ENCODE results near the gene ZNF644. TPM values are rescaled to one million over a fixed set of nuclear protein-coding genes. Genes with fewer than 3 reads are reported as not detected.

Gene ZNF644
- total RNA-seq, 1 donor from 2014 or later: 75.2 TPM

DNA sequence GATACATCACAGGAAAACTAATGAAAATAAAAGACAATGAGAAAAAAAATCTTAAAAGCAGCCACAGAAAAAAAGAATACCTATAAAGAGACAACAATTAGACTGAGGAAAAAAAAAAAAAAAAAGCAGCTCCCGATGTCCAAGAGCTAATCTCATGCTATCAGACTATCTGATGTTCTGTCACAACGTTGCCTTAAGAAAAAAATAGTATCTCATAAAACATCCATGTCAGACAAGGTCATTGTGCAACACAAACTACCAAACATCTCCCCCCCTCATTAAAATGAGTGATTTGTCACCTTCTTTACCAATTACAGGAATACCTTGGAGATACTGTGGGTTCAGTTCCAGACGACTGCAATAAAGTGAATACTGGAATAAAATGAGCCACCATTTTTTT lies 68.9 kb downstream of the ZNF644 start:
- Mint-ChIP-seq H3K9me3 (peaks cover 13% of the 10 kb centered on the region), H3K27ac (no peak overlapping the region)

GRCh38 chr1:90951009-90951408 lies 70.8 kb downstream of the ZNF644 start:
- H3K27ac Mint-ChIP-seq: no peak overlapping the region

More for the DNA sequence above, 68.9 kb downstream of the ZNF644 start:
- DNase-seq (ENCODE audit: extremely low spot score, unreplicated experiment): no peak
- no peak for TF ChIP-seq CTCF (conservative IDR thresholded peaks at IDR 0.05)
- Mint-ChIP-seq H3K36me3 (peaks cover 36% of the 10 kb centered on the region), H3K4me1 (ENCODE audit: unreplicated experiment) (peaks cover 3% of the 10 kb centered on the region), H3K4me3 (no peak overlapping the region), H3K27me3 (no peaks in the 10 kb centered on the region)

DNA sequence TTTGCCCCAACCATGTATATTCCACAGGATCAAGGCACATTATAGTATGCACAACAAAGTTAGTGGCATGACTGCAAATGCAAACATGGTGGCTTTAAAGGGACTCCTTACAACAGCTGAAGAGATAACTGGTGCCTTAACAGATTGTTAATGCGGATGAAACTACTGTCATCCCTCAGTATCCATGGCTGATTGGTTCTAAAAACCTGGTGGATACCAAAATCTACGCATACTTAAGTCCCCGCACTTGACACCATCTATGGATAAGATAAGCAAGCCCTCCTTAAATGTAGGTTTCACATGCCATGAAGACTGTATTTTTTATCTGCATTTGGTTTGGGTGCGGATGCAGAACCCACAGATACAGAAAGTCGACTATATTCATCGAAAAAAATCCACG lies 73.5 kb downstream of the ZNF644 start:
- no peak for TF ChIP-seq CTCF (conservative IDR thresholded peaks at IDR 0.05)
- Mint-ChIP-seq H3K9me3 (no peaks in the 10 kb centered on the region), H3K27me3 (no peaks in the 10 kb centered on the region), H3K4me1 (ENCODE audit: unreplicated experiment) (peaks cover 3% of the 10 kb centered on the region), H3K36me3 (peaks cover 9% of the 10 kb centered on the region), H3K27ac (no peak overlapping the region), H3K4me3 (no peak overlapping the region)
- no peak for DNase-seq (ENCODE audit: extremely low spot score, unreplicated experiment)

More at GRCh38 chr1:90951009-90951408, 70.8 kb downstream of the ZNF644 start:
- H3K27me3 Mint-ChIP-seq: no peaks in the 10 kb centered on the region
- peaks cover 22% of the 10 kb centered on the region for H3K36me3 Mint-ChIP-seq
- DNase-seq (ENCODE audit: extremely low spot score, unreplicated experiment): no peak
- H3K4me3 Mint-ChIP-seq: no peak overlapping the region
- peaks cover 12% of the 10 kb centered on the region for H3K9me3 Mint-ChIP-seq
- TF ChIP-seq CTCF (conservative IDR thresholded peaks at IDR 0.05): no peak
- peaks cover 3% of the 10 kb centered on the region for H3K4me1 Mint-ChIP-seq (ENCODE audit: unreplicated experiment)

- no peaks in the 10 kb centered on the region for H3K9me3 Mint-ChIP-seq
- H3K4me3 Mint-ChIP-seq: no peak overlapping the region
- DNase-seq (ENCODE audit: extremely low spot score, unreplicated experiment): no peak
- peaks cover 3% of the 10 kb centered on the region for H3K4me1 Mint-ChIP-seq (ENCODE audit: unreplicated experiment)
- H3K27ac Mint-ChIP-seq: no peak overlapping the region
- H3K27me3 Mint-ChIP-seq: no peaks in the 10 kb centered on the region
- no peak for TF ChIP-seq CTCF (conservative IDR thresholded peaks at IDR 0.05)
- no peaks in the 10 kb centered on the region for H3K36me3 Mint-ChIP-seq
Measured at GRCh38 chr1:90946630-90947029, 75.2 kb downstream of the ZNF644 start.

DNA sequence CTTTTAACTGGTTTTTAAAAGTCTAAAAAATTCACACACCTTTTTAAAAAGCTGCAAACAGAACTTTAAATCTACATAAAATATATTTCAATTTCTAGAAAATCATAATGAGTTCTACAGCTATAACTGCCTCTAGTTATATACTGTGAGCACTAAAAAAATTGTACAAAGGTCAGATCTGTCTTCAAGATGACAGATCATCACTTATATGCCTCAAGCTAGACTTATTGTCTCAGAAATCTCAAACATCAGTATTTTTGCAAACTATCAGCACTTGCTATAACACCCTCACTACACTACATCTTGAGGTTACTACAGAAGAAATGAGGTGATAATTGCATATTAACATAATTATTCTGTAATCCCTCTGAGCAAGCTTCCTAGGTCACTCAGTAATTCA lies 76.5 kb downstream of the ZNF644 start:
- TF ChIP-seq CTCF (conservative IDR thresholded peaks at IDR 0.05): no peak
- Mint-ChIP-seq H3K27ac (no peak overlapping the region), H3K9me3 (no peaks in the 10 kb centered on the region), H3K27me3 (no peaks in the 10 kb centered on the region), H3K4me3 (no peak overlapping the region), H3K36me3 (peaks cover 9% of the 10 kb centered on the region), H3K4me1 (ENCODE audit: unreplicated experiment) (no peaks in the 10 kb centered on the region)
- no peak for DNase-seq (ENCODE audit: extremely low spot score, unreplicated experiment)

- Mint-ChIP-seq H3K4me3 (no peak overlapping the region), H3K36me3 (peaks cover 22% of the 10 kb centered on the region), H3K27me3 (no peaks in the 10 kb centered on the region), H3K4me1 (ENCODE audit: unreplicated experiment) (no peaks in the 10 kb centered on the region), H3K27ac (no peak overlapping the region), H3K9me3 (no peaks in the 10 kb centered on the region)
- no peak for TF ChIP-seq CTCF (conservative IDR thresholded peaks at IDR 0.05)
- no peak for DNase-seq (ENCODE audit: extremely low spot score, unreplicated experiment)
Measured at GRCh38 chr1:90943966-90944365, 77.9 kb downstream of the ZNF644 start.
